GM03348 (cell line): ENCODE measurements around the gene TTC23L.

Experiments used
- DNase-seq: peaks from one replicate; pipeline ENCODE4 v3.0.0; 2012; ENCODE audit warnings: low spot score

TTC23L gene

GRCh38 chr5:34833976-34834793 is 4.8 kb upstream of the TTC23L start:
- no peak for DNase-seq

- DNase-seq, result no peak
Measured at GRCh38 chr5:34834794-34835089, 4.2 kb upstream of the TTC23L start.

DNA sequence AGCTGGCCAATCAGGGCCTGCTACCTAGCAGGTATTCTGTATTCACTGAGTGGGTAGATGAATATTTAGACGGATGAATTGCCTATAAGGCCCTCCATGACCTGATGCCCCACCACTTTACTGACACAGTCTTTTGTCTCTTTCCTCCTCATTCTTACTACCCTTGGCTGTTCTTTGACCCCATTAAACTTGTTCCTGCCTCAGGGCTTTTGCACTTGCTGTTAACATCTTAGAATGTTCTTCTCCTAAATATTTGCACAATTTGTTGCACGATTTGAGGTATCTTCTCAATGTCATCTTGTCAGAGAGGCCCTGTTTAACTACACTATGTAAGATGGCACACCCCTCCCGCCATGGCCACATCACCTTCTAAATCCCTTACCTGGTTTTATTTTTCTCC is 3.3 kb upstream of the TTC23L start:
- no peak for DNase-seq

GRCh38 chr5:34841816-34842215 is 2.9 kb downstream of the TTC23L start:
- no peak for DNase-seq

DNA sequence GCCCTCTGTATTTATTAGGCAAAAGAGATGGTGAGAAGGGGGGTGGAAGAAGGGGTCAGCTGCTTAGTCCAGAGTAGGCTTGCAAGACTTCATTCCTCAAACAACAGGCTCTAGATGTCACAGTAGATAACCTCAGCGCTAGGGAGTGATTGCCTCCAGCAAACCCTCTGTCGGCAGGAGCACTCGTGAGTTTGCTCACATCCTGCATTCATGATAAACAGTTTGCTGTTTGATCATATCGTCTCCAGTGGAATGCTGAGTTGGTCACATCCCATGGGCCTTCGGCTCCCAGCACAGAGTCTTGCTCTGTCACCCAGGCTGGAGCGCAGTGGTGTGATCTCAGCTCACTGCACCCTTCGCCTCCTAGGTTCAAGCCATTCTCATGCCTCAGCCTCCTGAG is 3.6 kb downstream of the TTC23L start:
- no peak for DNase-seq

GRCh38 chr5:34843497-34843896 is 4.5 kb downstream of the TTC23L start:
- DNase-seq, result peak; percentile 23

- DNase-seq, result no peak
Measured at GRCh38 chr5:34844106-34844505, 5.1 kb downstream of the TTC23L start.

DNA sequence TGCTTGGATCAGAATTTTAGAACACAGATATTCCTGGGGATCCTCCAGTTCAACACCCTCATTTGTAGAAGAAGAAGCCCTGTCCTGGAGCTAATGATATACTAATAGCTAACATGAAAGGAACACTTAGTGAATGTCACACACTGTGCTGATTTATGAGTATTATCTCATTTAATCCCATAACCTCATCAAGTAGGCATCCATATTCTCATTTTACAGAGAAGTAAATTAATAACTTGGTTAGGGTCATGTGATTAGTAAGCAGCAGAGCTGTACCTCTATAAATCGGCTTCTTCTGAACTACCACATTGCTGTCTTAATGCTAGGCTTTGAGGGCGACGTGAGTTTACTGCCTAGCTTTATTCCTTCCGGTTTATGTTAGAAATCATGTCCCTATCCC is 6.0 kb downstream of the TTC23L start:
- no peak for DNase-seq

DNA sequence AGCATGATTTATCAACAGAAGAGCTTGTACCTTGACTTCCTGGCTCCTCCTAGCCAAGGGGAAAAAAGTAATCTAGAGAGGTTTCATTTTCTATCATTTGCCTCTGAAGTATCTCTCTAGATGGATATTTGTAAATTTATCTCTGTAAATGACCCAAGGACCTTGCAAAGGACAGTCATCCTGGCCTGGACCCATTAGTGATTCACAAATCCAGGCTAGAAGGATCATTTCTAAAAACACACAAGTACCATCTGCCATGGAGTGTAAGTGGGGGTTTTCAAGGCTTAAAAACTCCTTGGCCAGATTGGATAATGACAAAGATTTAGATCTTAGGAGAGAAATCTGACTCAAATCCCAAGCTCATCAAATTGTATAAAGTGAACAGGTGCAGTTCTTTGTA is 8.1 kb downstream of the TTC23L start:
- no peak for DNase-seq

- no peak for DNase-seq
Measured at GRCh38 chr5:34847552-34847951, 8.6 kb downstream of the TTC23L start.

GRCh38 chr5:34848230-34848629 is 9.3 kb downstream of the TTC23L start:
- DNase-seq, result no peak

DNA sequence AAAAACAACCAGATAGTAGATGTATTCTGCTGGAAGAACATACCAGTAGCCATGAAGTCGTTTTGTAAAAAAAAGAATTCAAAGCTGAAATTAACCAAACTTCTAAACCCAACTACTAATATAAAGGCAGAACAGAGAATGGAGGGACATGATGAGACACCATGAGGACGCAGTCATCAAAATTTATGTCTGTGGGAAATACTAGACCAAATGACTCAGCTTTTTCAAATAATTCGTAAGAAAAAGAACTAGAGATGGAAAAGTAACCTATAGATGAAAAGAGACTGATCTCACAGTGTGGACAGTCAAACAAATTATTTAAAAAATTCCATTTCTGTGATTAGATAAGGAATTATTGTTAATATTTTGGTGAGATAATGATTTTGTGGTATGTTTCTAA is 10.3 kb downstream of the TTC23L start:
- no peak for DNase-seq

GRCh38 chr5:34854459-34855174 is 15.7 kb downstream of the TTC23L start:
- no peak for DNase-seq

- peak; percentile 28 for DNase-seq
Measured at GRCh38 chr5:34857161-34857560, 18.2 kb downstream of the TTC23L start.

GRCh38 chr5:34857894-34858293 is 18.9 kb downstream of the TTC23L start:
- no peak for DNase-seq

DNA sequence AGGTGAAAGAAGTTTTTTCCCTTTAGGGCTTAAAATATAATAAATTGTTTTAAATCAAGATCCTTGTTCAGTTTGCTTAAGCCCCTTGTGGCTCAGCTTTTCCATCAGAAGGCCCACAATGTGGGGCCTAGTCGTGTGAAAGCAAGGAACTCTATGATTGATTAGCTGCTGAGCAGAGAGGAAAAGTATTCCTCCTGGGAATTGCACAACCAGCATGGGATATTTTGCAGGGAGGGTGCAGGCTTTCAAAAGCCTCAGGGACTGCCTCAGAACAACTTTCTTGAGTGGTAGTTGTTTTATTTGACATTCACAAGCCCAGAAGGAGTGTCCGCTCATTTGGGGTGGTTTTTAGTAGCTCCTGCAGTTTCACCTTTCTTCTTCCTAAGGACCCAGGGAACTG is 19.8 kb downstream of the TTC23L start:
- DNase-seq, result peak; percentile 64

- no peak for DNase-seq
Measured at GRCh38 chr5:34859253-34859652, 20.3 kb downstream of the TTC23L start.

DNA sequence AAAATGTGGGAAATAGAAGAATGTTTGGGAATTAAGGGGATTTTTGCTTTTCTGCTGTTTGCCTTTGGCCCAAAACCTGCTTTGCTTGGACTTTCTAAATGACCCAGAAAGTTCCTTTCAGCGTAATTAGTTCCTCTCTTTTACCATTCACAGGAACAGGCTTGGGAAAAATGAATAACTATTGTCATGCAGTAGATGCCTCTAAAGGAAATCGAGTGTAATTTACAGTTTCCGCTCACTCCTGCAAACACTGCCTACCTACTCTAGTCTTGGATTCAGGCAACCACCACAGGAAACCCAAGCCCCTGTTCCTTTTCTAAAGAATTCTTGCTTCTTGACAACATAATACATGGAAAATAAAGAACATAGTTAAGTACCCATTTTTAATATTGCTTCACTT is 25.0 kb downstream of the TTC23L start:
- no peak for DNase-seq

DNA sequence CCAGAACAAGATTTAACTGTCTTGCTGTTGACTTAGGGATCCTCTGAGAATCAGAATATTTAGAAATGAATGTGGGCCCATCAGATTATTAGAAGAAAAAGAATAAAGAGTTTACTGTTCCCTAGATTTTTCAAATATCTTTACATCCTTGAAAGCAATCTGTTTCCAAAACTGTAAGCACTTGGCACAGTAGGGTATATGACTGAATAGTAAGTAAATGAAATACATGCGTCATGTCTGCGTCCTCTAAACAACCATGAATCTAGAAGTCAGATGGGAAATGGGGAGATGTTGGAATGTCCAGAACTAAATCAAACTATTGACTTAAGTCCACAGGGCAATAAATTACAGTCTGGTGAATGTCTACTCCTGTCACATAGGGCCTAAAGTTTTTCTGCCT is 26.1 kb downstream of the TTC23L start:
- no peak for DNase-seq

GRCh38 chr5:34866989-34867471 is 28.1 kb downstream of the TTC23L start:
- DNase-seq, result no peak

- DNase-seq, result no peak
Measured at GRCh38 chr5:34867660-34868059, 28.7 kb downstream of the TTC23L start.

- DNase-seq, result no peak
Measured at GRCh38 chr5:34868791-34869190, 29.8 kb downstream of the TTC23L start.

GRCh38 chr5:34869256-34869655 is 30.3 kb downstream of the TTC23L start:
- no peak for DNase-seq

DNA sequence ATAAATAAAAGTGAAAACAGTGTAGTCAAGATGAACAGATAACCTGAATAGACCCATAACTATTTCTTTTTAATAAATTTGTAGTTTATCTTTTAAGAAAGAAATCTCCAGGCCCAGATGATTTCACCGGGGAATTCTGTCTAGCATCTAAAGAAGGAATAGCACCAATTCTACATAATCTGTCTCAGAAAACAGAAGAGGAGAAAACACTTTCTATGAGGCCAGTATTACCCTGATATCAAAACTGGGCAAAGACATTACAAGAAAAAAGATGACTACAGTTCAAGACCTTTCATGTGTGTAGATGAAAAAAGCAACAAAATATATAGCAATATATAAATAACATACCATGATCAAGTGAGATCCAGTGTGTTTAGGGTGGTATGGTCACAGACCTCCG is 31.4 kb downstream of the TTC23L start:
- DNase-seq, result no peak
